ENCODE measurements around the gene RNF207.
"Not testable (repeated sequence)": the region's sequence is repeated elsewhere in the genome, so short reads cannot be mapped to it uniquely, and the experiment has no call there.

Gene RNF207

GRCh38 chr1:6200188-6200809 is 5.6 kb upstream of the RNF207 start:
- no peak for DNase-seq (ENCODE audit: low read depth)

- no peak for DNase-seq (ENCODE audit: low read depth)
These were observed 3.7 kb upstream of the RNF207 start for GRCh38 chr1:6202256-6202655.

GRCh38 chr1:6206520-6206855 is 569 bp downstream of the RNF207 start:
- no peak for DNase-seq (ENCODE audit: low read depth)

- no peak for DNase-seq (ENCODE audit: low read depth)
These were observed 1.4 kb downstream of the RNF207 start for GRCh38 chr1:6207075-6207885.

GRCh38 chr1:6207921-6208320 is 2.0 kb downstream of the RNF207 start:
- DNase-seq (ENCODE audit: low read depth): no peak

- DNase-seq (ENCODE audit: low read depth): no peak
These were observed 3.1 kb downstream of the RNF207 start for GRCh38 chr1:6208723-6209660.

GRCh38 chr1:6209661-6210580 is 4.0 kb downstream of the RNF207 start:
- peak; percentile 15 for DNase-seq (ENCODE audit: low read depth)

GRCh38 chr1:6210591-6211355 is 4.9 kb downstream of the RNF207 start:
- DNase-seq (ENCODE audit: low read depth): no peak

GRCh38 chr1:6211731-6212130 is 5.8 kb downstream of the RNF207 start:
- no peak for DNase-seq (ENCODE audit: low read depth)

- DNase-seq (ENCODE audit: low read depth): no peak
These were observed 6.5 kb downstream of the RNF207 start for GRCh38 chr1:6212193-6212959.

- no peak for DNase-seq (ENCODE audit: low read depth)
These were observed 12.7 kb downstream of the RNF207 start for GRCh38 chr1:6218375-6219164.

GRCh38 chr1:6219641-6220040 is 13.7 kb downstream of the RNF207 start:
- DNase-seq (ENCODE audit: low read depth): not testable (repeated sequence)

GRCh38 chr1:6220236-6220635 is 14.3 kb downstream of the RNF207 start:
- peak; percentile 37 for DNase-seq (ENCODE audit: low read depth)

GRCh38 chr1:6221210-6221784 is 15.4 kb downstream of the RNF207 start:
- no peak for DNase-seq (ENCODE audit: low read depth)

GRCh38 chr1:6222636-6223035 is 16.7 kb downstream of the RNF207 start:
- no peak for DNase-seq (ENCODE audit: low read depth)

- DNase-seq (ENCODE audit: low read depth): no peak
These were observed 17.7 kb downstream of the RNF207 start for GRCh38 chr1:6223617-6224016.

GRCh38 chr1:6224718-6225117 is 18.8 kb downstream of the RNF207 start:
- peak; percentile 39 for DNase-seq (ENCODE audit: low read depth)

GRCh38 chr1:6225651-6226050 is 19.7 kb downstream of the RNF207 start:
- no peak for DNase-seq (ENCODE audit: low read depth)

- DNase-seq (ENCODE audit: low read depth): no peak
These were observed 27.5 kb downstream of the RNF207 start for GRCh38 chr1:6233376-6233775.
